Panc1 (cell line): ENCODE data around the gene PCBP2. TPM values are rescaled to one million over a fixed set of nuclear protein-coding genes. Genes with fewer than 3 reads are reported as not detected.

Source experiments
- ATAC-seq: fragments of 200-7000 bp; cut with Tn5 transposase; 2 replicates; pipeline ENCODE4 v1.9.1; 2020; ENCODE audit warnings: mild to moderate bottlenecking, moderate library complexity
- BruUV-seq: library from RNA; stranded (reverse); fragments of 400-500 nt; replicated peaks from 2 replicates; lab custom pipeline; 2021; lab: Mats Ljungman, UMichigan
- CTCF ChIA-PET: fragments of 300-600 bp; sonication (Branson Sonifier 250); formaldehyde crosslinking; loops from one replicate; lab custom pipeline; 2022; ENCODE audit warnings: antibody characterized with exemption; lab: Charles Lee
- POLR2A ChIA-PET: fragments of 300-600 bp; sonication (Branson Sonifier 250); formaldehyde crosslinking; loops from one replicate; lab custom pipeline; 2022; ENCODE audit warnings: antibody characterized with exemption; lab: Charles Lee
- DNase-seq: peaks from one replicate; pipeline ENCODE4 v3.0.0-alpha.2; 2010; ENCODE audit warnings: low read depth, low spot score
- H3K27ac ChIP-seq: 2 replicates; pipeline ENCODE4 v1.5.1; 2011; ENCODE audit warnings: mild to moderate bottlenecking, low read length, inconsistent platforms
- H3K27me3 ChIP-seq: fragments of 200-500 bp; sonication (Bioruptor generic); 2 replicates; pipeline ENCODE4 v1.6.0; 2014; ENCODE audit warnings: low read length, inconsistent platforms; ENCODE audit not compliant: control insufficient read depth, insufficient read depth
- H3K36me3 ChIP-seq: fragments of 200-500 bp; sonication (Bioruptor generic); 2 replicates; pipeline ENCODE4 v1.5.1; 2014; ENCODE audit warnings: inconsistent platforms, mild to moderate bottlenecking, low read length, moderate library complexity; ENCODE audit not compliant: control insufficient read depth, insufficient read depth
- H3K4me1 ChIP-seq: 2 replicates; pipeline ENCODE4 v1.5.1; 2011; ENCODE audit warnings: inconsistent platforms, mild to moderate bottlenecking, low read length, moderate library complexity; ENCODE audit not compliant: control insufficient read depth, insufficient read depth
- H3K4me3 ChIP-seq, 2 experiments: 2 replicates each; pipeline ENCODE4 v1.5.1; 2011 to 2012; ENCODE audit warnings: low read depth in 2 of 2, low read length in 2 of 2, mild to moderate bottlenecking in 2 of 2, inconsistent platforms in 1 of 2, moderate library complexity in 1 of 2
- H3K9me3 ChIP-seq: fragments of 200-500 bp; sonication (Bioruptor generic); 2 replicates; pipeline ENCODE4 v1.5.1; 2014; ENCODE audit warnings: low read depth, mild to moderate bottlenecking, inconsistent platforms, low read length, moderate library complexity; ENCODE audit not compliant: control insufficient read depth, insufficient read depth
- CTCF ChIP-seq: fragments of 450-650 bp; IDR thresholded peaks from 2 replicates; pipeline ENCODE4 v1.5.1; 2017; ENCODE audit warnings: mild to moderate bottlenecking
- POLR2AphosphoS5 ChIP-seq: IDR thresholded peaks from 2 replicates; pipeline ENCODE4 v1.6.1; 2012; ENCODE audit warnings: mild to moderate bottlenecking, low read depth, low read length, moderate library complexity
- REST ChIP-seq, 2 experiments: IDR thresholded peaks; 2 replicates each; pipeline ENCODE4 v1.6.1; 2011 to 2012; ENCODE audit warnings: low read depth in 2 of 2, control low read depth in 1 of 2, low read length in 1 of 2, mild to moderate bottlenecking in 1 of 2, moderate library complexity in 1 of 2; ENCODE audit not compliant: insufficient read depth in 1 of 2
- SIN3A ChIP-seq: IDR thresholded peaks from 2 replicates; pipeline ENCODE4 v1.6.1; 2012; ENCODE audit warnings: low read depth, mild to moderate bottlenecking, low read length, moderate library complexity, borderline replicate concordance; ENCODE audit not compliant: insufficient read depth
- TCF7L2 ChIP-seq: IDR thresholded peaks from 2 replicates; pipeline ENCODE4 v1.6.1; 2011; ENCODE audit warnings: mild to moderate bottlenecking, low read depth, low read length, inconsistent platforms
- in situ Hi-C: cut with HindIII; loops from 2 replicates; pipeline ENCODE4 v1.10.0; 2016; ENCODE audit warnings: low sequenced_read_pairs, low pct_unique_long_range_greater_than_20kb
- intact Hi-C: fragments of 100-400 bp; cut with micrococcal nuclease; formaldehyde crosslinking; loops from one replicate; pipeline ENCODE4 v1.10.0; 2022; ENCODE audit not compliant: unreplicated experiment
- total RNA-seq: library from RNA; stranded (reverse); gene quantifications from one replicate; pipeline ENCODE4 v1.2.1, GENCODE V29; 2021; ENCODE audit not compliant: unreplicated experiment

The PCBP2 gene
- total RNA-seq, 1 experiment from 2014 or later, result 836 TPM

- H3K4me3 ChIP-seq, result no peak within 1 kb of the TSS
- no peaks in the 10 kb centered on the region for H3K9me3 ChIP-seq
- ChIA-PET POLR2A (no interaction called here), CTCF (no interaction called here)
- no peaks in the 10 kb centered on the region; the same call in none of the 2 replicates for H3K36me3 ChIP-seq
- TF ChIP-seq TCF7L2, result no peak
- no TSS peak for BruUV-seq
- intact Hi-C loops (loop anchor here (5.0 kb wide), 1 partner anchor 185 kb away; the partner anchor contains the start of gene AAAS), in situ Hi-C loops (no loop called here)
- DNase-seq, result no peak
- peaks cover 16% of the 10 kb centered on the region for H3K4me1 ChIP-seq
- H3K27me3 ChIP-seq, result no peaks in the 10 kb centered on the region
- no peak for ATAC-seq
- no peak within 1 kb of the TSS for H3K27ac ChIP-seq
Measured at GRCh38 chr12:53506881-53507602, 55.1 kb downstream of the PCBP2 start, which contains the start of gene NPFF. NPFF (minus strand) TSS chr12:53507484; CDS start chr12:53507474, 10 bp downstream.

GRCh38 chr12:53507603-53507885 is 55.6 kb downstream of the PCBP2 start:
- no TSS peak for BruUV-seq
- H3K4me3 ChIP-seq, result no peak overlapping the region
- peaks cover 11% of the 10 kb centered on the region for H3K4me1 ChIP-seq
- ChIA-PET CTCF (no interaction called here), POLR2A (no interaction called here)
- H3K9me3 ChIP-seq, result no peaks in the 10 kb centered on the region
- ATAC-seq, result no peak
- in situ Hi-C loops, result no loop called here
- H3K36me3 ChIP-seq, result no peaks in the 10 kb centered on the region; the same call in none of the 2 replicates
- intact Hi-C loops, result loop anchor here (5.0 kb wide), 1 partner anchor 185 kb away; the partner anchor contains the start of gene AAAS
- H3K27me3 ChIP-seq, result no peaks in the 10 kb centered on the region
- no peak; the same call in 1 of the 2 replicates for TF ChIP-seq POLR2AphosphoS5
- TF ChIP-seq REST (IDR thresholded peaks at IDR 0.05; ENCODE audit: insufficient read depth in 1 of 2, low read depth in 2 of 2, low read length in 1 of 2), result no peak
- TF ChIP-seq TCF7L2, result no peak
- no peak for TF ChIP-seq CTCF
- TF ChIP-seq SIN3A, result no peak
- no peak overlapping the region for H3K27ac ChIP-seq
- DNase-seq, result no peak
